NCI-H345 treated with DMSO at 0.1 percent for 48 hours (cell line): Measurements from ENCODE around the gene TRAP1.
"Not testable (repeated sequence)": the region's sequence is repeated elsewhere in the genome, so short reads cannot be mapped to it uniquely, and the experiment has no call there.

Source experiments
- DNase-seq: peaks from one replicate; lab custom pipeline; 2025; ENCODE audit not compliant: unreplicated experiment; lab: John Stamatoyannopoulos, UW

Gene TRAP1

DNA sequence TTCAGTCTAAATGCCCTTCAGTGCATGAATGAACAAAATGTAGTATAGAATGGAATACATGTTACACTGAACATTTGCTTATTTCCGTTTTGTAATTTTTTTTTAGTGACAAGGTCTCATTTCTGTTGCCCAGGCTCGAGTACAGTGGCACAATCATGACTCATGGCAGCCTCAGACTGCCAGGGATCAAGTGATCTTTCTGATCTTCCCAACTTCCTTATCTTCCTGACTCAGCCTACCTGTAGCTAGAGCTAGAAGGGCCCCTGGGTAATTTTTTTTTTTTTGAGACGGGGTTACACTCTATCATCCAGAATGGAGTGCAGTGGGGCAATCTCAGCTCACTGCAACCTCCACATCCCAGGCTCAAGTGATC is 98.6 kb downstream of the TRAP1 start:
- DNase-seq = no peak

- no peak for DNase-seq
Observed at GRCh38 chr16:3612510-3613466, 104.5 kb downstream of the TRAP1 start.

DNA sequence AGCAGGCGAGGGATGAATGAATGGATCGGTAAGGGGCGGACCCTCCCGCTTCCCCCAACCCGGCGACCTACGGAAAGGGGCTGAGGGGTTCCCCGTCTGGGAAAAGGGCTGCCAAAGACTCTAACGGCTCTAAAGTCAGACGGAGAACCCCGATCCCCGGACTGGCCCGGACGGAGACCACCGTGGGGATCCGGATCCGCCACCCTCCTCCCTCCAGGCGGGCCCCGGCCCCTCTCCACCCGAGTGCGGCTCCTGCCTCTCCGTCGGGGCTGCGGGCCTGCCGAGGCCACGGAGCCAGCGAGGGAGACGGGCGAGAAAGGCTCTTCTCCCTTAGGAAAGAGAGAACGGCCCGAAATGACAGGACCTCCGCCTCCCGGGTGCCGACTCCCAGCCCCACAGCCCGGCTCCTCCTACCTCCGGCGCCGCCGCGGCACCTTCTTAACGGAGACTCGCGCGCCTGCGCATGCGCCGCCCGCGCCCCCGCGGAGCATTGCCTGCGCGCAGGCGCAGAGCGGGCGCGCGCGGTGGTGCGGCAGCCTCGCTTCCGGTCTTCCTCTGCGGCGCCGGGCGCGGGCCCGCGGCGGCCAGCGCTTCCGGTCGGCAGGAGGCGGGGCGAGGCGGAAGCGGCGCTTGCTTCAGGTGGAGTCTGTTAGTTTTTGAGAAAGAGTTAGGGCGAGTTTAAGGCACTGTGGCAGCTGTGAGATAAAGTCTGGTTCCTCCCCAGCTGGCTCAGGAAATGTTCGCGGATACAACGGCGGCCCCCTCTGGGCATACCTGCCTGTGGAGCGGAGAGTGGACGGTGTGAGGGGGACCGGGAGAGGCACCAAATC is 106.0 kb downstream of the TRAP1 start, which contains the start of gene SLX4:
Gene SLX4 (minus strand): TSS at position 461 of the 830 bp plus-strand sequence. CDS start 2,642 bp downstream, outside the sequence.
- peak; percentile 87 for DNase-seq

GRCh38 chr16:3610698-3611145 is 106.6 kb downstream of the TRAP1 start:
- no peak for DNase-seq

- no peak for DNase-seq
Observed at GRCh38 chr16:3609895-3610697, 107.2 kb downstream of the TRAP1 start.

GRCh38 chr16:3608976-3609375 is 108.3 kb downstream of the TRAP1 start:
- DNase-seq = not testable (repeated sequence)

DNA sequence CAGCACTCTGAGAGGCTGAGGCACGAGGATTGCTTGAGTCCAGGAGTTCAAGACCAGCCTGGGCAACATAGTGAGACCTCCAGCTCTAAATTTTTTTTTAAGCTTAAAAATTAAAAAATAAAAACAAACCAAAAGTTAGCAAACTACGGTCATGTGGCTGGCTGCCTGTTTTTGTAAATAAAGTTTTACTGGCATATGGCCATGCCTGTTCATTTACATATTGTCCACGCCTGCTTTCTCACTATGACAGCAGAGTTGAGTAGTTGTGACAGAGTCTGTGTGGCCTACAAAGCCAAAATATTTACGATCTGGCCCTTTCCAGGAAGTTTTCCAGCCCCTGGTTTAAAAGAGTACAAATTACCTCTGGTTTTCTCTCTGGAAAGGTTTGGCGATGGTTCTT is 109.3 kb downstream of the TRAP1 start:
- no peak for DNase-seq
